NCI-H1694 (cell line): Measurements from ENCODE around the gene PAPOLB.

Experiments
- DNase-seq: peaks from one replicate; lab custom pipeline; 2025; lab: John Stamatoyannopoulos, UW

The PAPOLB gene

GRCh38 chr7:4842319-4843064, 19.3 kb downstream of the PAPOLB start:
- DNase-seq = no peak

GRCh38 chr7:4841836-4842235, 20.0 kb downstream of the PAPOLB start:
- DNase-seq = no peak

GRCh38 chr7:4841007-4841784, 20.6 kb downstream of the PAPOLB start:
- DNase-seq = no peak

DNA sequence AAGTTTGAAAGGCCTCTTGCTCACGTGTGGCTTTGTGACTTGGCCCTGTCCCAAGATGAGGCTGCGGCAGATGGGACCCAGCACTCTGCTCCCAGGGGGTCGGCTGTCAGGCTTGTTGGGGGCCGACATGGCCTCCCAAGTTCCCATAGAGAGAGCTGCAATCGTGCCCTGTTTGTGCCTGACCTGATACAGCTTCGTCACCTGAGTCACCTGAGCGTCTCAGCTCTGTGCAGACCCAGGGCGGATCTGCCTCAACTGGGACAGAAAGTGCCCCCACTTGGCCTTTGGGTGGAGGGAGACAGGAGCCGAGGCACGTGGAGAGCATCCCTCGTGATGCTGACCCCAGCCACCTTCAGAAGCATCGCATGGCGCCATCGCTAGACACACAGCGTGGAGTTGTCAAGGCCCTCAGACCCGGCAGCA, 21.7 kb downstream of the PAPOLB start:
- peak; percentile 50 for DNase-seq

- no peak for DNase-seq
Observed at GRCh38 chr7:4838626-4839334, 23.1 kb downstream of the PAPOLB start.

DNA sequence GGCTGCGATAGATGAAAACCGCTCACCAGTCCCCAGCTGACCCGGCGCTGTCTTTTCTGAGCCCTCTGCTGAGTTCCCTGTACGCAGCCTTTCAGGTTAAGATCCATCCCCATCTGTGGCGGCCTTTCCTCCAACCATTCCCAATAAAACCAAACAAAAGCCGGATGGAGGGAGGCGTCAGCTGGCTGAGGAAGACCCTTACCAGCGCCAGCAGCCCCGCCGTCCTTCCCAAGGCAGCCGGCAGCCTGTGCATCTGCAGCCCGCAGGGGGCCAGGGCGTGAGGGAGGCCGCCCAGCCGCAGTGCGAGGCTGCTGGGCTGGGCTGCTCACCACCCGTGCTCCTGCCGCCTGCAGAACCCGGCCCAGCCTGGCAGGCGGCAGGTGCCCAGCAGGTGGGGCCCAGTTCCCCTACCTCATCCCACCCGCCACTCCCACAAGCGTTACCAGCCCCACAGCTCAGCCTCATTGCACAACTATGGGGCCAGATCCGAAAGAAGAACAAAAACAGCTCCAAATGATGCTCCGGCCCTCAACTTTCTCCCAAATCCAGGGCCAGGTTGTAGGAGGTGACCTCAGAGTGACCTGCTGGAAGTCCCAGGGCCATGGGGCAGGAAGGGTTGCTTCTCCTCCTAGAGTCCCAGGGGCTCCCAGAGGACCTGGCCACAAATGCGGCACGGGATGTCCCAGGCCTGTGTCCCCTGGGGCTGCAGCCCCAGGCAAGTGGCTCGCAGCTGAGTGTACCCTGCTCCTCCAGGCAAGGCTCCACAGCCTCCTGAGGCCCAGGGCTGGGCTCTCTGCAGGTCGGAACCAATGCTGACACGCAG, 23.8 kb downstream of the PAPOLB start:
- DNase-seq = peak; percentile 29

DNA sequence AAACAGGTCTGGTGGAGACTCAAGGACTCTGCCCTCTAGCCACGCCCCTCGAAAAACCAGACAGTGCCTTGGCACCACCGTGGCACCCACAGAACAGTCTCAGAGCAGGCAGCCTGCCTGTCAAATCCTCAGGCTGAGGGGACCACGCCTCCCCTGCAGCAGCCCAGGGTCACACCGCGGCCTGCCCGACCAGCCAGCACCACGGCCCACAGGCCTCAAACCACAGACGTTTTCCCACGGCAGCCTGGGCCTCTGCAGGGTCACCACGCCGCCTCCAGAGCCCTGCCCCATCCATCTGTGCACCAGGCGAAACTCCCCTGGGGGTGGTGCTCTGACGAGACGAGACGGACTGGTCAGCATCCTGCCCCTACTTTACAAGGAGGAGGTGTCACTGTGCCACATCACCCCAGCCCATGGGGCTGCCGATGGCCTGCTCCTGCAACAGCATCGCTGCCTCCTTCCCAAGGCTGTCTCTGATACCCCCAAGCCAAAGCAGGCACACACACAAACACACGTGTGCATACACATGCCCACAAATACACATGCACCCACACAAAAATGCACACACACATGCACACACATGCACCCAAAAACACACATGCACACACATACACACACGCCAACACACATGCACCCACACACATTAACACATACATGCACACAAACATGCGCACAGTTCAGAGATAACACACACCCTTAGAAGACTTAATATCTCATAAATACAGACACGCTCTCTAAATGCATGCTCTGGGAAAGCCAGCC, 24.6 kb downstream of the PAPOLB start:
- DNase-seq = no peak

DNA sequence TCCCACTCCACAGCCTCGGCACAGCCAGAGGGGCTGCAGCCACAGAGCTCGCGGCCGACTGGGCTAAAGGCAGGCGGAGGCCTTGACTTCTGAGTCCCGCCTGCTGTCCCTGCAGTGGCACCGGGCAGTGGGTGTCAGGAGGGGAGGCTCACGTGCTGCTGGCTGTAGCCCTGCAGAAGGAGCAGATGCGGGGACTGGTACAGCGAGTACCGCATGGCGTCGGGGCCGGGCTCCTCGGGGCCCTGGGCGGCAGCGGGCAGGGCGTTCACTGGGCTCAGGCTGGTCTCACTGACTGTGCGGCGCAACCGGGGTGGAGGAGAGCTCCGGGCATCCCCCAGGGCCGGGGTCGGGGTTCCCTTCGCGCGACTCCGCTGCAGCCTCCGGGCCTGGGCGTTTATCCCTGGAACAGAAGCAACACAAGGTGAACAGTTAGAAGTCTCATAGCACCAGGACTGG, 25.6 kb downstream of the PAPOLB start:
- no peak for DNase-seq

DNA sequence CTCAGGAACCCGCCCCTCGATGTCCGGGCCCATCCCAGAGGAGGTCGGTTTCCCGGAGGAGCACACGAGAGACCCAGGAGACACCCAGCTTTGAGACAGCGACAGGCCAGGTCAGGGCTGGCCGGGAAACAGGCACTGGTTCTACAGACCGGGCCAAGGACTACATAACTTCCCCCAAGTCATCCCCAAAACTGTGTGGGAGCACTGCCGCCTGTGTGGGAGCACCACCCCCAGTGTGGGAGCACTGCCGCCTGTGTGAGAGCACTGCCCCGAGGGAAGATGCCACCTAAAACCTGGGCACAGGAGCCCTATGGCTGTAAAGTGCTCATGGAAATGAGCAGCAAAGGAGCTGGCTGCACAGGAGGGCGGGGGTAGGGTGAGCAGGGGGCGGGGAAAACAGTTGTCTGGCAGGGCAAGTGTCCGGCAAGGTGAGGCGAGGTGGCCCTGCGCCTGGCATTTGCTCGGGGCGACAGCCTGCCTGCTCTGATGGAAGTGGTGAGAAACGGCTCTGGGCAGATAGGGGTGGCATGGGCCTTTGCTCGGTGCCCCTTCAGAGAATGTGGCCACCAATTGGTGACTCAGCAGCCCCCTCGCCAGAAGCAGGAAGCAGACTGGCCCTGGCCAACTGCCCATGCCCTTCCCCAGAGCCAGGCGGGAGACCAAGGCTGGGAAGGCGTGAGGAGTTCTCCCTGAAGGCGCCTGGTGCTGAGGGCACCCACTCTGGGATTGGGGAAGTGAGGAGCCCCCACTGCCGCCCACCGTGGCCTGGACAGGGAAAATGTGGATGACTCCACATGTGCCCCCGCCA, 26.2 kb downstream of the PAPOLB start:
- no peak for DNase-seq

DNA sequence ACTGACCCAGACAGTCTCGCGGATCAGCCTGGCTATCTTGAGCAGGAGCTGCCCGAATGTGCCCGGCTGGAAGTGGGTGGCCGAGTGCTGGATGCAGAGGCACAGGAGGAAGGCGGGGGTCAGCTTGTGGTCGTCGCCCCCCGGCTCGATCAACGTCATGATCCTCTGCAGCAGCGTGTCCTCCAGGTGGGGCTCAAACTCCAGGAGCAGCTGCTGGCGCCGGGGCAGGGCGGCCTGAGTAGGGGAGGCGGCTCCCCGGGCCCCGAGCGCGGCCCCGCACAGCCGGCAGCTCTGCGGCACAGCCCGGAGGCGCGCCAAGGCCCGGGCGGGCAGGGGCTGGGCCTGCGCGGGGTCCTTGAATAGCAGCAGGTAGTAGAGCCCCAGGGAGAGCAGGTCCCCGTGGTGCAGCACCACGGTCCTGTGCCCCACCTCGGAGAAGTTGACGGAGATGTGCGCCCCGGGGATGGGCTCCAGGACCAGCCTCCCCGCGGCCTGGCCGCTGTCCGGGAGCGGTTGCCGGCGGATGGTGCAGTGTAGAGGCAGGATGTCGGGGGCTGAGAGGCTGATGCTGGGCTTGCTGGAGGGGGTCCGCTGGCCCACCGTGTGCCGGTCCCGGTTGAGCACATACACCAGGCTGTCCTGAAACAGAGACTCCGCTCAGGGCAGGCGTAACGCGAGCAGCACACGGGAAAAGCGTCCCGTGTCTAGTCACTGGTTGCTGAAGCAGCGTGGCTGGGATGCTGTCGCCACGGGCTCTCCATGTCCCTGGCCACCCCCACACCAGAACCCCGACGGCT, 27.0 kb downstream of the PAPOLB start:
- DNase-seq = no peak

GRCh38 chr7:4833691-4834600, 27.9 kb downstream of the PAPOLB start:
- no peak for DNase-seq

GRCh38 chr7:4833176-4833575, 28.7 kb downstream of the PAPOLB start:
- no peak for DNase-seq

GRCh38 chr7:4832711-4833110, 29.1 kb downstream of the PAPOLB start:
- DNase-seq = no peak

DNA sequence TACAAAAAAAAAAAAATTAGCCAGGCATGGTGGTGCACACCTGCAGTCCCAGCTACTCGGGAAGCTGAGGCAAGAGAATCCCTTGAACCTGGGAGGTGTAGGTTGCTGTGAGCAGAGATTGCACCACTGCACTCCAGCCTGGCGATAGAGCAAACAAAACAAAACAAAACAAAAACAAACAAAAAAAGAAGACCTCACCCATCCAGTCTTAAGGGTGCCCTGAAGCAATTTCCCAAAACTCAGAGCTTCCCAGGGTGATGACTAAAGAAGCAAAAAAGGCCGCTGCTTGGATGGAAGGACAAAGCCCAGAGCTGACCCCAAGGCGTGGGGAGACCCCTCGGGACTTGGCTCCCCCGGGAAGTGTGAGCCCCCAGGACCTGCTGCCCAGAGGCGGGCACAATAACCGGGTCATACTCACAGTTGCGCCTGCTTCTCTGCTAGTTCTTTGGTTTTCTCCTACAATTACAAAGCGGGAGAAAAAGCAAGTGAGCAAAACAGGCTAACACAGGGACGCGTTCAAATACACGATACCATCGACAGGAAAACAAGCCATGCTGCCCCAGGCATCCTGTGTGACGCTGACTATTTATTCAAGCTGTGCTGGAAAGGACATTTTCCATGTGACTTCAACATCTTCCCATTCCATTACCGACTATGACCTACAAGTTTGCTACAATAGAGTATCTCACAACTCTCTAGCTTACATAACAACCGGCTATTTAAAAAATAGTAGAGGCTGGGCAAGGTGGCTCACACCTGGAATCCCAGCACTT, 29.9 kb downstream of the PAPOLB start:
- no peak for DNase-seq

DNA sequence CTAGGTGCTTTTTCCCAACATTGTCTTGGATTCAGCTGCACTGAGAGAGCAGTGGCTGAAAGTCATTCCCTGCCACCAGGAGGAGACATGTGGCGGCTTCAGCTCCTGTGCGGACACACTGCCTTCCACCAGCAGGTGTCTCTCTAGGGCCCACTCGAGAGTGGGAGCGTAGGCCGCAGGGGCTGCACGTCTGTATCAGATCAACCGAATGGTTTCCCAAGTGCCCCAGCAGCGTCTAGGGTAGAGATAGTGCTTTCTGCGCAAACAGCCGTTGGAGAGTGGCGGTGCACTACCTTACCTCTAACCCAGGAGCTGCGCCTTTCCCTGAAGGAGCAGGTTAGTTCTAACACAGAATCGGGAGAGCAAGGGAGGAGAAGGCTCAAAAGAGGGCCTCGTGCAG, 31.7 kb downstream of the PAPOLB start:
- DNase-seq = peak; percentile 71

DNA sequence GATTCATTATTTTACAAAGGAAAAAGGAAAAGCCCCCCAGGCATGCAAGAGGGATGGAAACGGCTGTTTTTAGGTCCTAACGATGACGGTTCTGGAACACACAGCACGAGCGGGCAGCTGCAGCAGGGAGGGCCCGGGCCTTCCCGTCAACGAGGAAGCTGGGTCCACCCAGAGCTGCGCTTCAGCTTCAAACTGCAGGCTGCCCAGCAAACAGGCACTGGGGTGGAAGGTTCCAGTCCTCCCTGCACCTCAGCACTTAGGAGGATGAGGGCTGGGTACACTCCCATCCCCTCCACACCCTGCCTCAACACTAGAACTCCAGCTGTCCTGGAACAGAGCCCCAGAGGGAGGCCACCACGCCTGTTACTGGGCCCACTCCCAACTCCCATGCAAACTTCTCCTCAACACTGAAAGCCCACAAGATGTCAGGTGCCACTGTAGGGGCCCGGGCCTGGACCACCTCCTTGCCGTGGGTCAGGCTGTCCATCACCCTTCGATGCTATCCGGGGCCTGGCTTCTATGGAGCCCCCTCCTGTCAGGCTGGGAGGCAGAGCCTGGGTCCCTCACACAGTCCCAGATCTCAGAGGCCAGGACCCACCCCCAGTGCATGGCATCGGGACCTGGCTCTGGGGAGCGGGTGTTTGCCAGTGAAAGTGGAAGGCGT, 33.0 kb downstream of the PAPOLB start:
- no peak for DNase-seq

DNA sequence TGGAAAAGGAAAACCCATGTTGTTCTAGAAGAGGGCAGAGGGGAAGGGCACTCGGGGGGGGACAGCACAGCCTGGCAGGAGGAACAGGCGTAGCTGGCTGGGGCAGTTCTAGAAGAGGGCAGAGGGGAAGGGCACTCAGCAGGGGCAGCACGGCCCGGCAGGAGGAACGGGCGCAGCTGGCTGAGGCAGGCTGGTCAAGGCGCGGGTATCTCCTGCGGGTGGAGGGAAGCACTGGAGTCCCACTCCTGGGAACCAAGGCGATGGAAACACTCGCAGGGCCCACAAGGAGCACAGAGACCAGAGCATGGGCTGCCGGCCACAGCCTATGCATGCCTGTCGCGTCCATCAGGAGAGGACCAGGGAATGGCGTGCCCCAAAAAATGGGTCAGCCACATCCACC, 36.7 kb downstream of the PAPOLB start:
- no peak for DNase-seq
